Uterus (tissue), 2 donors: ENCODE measurements around the gene LIN52.
"Not testable (repeated sequence)": the region's sequence is repeated elsewhere in the genome, so short reads cannot be mapped to it uniquely, and the experiment has no call there.

ENCODE experiments used
- POLR2A ChIP-seq, 2 donors: fragments of 450-650 bp; IDR thresholded peaks; one replicate each; pipeline ENCODE4 v1.6.1; 2016; ENCODE audit warnings: antibody characterized with exemption in 2 of 2, mild to moderate bottlenecking in 1 of 2, moderate library complexity in 1 of 2
- TF ChIP-seq, protein P1 (sequence below), 4 experiments: fragments of 200-600 bp in 2 of 4; fragments of 450-650 bp in 2 of 4; sonication (generic) in 2 of 4; IDR thresholded peaks; one replicate each; pipeline ENCODE4 v1.5.1; 2016 to 2019; ENCODE audit warnings: antibody characterized with exemption in 4 of 4, mild to moderate bottlenecking in 2 of 4, moderate library complexity in 1 of 4

DNA sequence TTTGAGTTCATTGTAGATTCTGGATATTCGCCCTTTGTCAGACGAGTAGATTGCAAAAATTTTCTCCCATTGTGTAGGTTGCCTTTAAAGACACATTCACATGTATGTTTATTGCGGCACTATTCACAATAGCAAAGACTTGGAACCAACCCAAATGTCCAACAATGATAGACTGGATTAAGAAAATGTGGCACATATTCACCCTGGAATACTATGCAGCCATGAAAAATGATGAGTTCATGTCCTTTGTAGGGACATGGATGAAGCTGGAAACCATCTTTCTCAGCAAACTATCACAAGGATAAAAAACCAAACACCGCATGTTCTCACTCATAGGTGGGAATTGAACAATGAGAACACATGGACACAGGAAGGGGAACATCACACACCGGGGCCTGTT lies 40.7 kb downstream of the LIN52 start:
- TF ChIP-seq, protein P1, sequence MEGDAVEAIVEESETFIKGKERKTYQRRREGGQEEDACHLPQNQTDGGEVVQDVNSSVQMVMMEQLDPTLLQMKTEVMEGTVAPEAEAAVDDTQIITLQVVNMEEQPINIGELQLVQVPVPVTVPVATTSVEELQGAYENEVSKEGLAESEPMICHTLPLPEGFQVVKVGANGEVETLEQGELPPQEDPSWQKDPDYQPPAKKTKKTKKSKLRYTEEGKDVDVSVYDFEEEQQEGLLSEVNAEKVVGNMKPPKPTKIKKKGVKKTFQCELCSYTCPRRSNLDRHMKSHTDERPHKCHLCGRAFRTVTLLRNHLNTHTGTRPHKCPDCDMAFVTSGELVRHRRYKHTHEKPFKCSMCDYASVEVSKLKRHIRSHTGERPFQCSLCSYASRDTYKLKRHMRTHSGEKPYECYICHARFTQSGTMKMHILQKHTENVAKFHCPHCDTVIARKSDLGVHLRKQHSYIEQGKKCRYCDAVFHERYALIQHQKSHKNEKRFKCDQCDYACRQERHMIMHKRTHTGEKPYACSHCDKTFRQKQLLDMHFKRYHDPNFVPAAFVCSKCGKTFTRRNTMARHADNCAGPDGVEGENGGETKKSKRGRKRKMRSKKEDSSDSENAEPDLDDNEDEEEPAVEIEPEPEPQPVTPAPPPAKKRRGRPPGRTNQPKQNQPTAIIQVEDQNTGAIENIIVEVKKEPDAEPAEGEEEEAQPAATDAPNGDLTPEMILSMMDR (IDR thresholded peaks at IDR 0.05): not testable (repeated sequence)
- not testable (repeated sequence) for TF ChIP-seq POLR2A (IDR thresholded peaks at IDR 0.05)
